GM21381 (cell line): ENCODE data around the gene FNIP2.
"Not testable (repeated sequence)": the region's sequence is repeated elsewhere in the genome, so short reads cannot be mapped to it uniquely, and the experiment has no call there.

Experiments used
- ATAC-seq: cut with Tn5 transposase; IDR thresholded peaks from one replicate; pipeline ENCODE4 v1.9.1; 2021; ENCODE audit warnings: mild to moderate bottlenecking, moderate library complexity; ENCODE audit not compliant: unreplicated experiment

FNIP2 gene

GRCh38 chr4:158812543-158812942 lies 43.7 kb downstream of the FNIP2 start:
- no peak for ATAC-seq

DNA sequence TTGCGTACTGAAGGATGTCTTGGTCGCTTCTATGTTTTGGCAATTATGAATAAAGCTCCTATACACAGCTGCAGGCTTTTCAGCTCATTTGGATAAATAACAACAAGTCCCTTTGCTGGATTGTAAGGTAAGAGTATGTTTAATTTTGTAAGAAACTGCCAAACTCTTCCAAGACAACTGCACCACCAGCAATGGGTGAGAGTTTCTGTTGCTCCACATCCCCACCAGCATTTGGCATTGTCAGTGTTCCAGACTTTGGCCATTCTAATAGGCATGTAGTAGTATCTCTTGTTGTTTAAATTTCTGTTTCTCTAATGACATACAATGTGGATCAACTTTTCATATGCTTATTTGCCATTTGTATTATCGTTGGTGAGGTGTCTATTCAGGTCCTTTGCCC lies 44.3 kb downstream of the FNIP2 start:
- ATAC-seq, result no peak

DNA sequence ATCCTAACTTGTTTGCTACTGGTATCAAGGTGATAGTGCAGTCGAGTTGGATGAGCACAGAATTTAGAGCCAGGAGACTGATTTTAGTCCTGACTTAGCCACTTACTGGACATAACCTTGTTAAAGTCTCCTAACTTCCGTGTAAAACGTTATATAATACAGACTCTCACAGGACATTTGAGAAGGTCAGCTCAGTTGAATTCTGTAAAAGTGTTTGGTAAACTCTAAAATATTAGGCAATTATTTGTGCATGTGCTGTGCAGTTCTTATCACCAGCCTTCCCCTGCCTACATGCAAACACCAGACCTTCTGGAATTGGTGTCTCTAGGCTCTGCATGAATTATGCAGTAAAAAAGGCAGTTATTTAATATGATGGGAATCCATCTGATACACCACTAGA lies 45.4 kb downstream of the FNIP2 start:
- ATAC-seq, result no peak

- no peak for ATAC-seq
Observed at GRCh38 chr4:158814636-158815330, 46.0 kb downstream of the FNIP2 start.

DNA sequence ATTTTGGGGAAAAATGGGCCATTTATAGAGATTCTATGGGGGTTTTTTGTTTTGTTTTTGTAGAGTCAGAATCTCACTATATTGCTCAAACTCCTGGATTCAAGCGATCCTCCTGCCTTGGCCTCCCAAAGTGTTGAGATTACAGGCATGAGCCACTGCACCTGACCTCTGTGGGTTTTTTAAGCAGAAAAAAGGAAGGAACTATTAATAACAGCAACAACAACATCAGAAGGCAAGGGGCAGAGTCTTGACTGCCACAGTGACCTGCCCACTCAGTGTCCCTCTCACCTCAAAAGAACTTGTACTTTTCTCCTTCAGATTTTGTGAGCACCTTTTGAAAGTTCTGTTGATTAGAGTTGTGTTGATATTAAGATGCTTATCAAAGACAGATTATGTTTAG lies 48.1 kb downstream of the FNIP2 start:
- peak; percentile 36 for ATAC-seq

DNA sequence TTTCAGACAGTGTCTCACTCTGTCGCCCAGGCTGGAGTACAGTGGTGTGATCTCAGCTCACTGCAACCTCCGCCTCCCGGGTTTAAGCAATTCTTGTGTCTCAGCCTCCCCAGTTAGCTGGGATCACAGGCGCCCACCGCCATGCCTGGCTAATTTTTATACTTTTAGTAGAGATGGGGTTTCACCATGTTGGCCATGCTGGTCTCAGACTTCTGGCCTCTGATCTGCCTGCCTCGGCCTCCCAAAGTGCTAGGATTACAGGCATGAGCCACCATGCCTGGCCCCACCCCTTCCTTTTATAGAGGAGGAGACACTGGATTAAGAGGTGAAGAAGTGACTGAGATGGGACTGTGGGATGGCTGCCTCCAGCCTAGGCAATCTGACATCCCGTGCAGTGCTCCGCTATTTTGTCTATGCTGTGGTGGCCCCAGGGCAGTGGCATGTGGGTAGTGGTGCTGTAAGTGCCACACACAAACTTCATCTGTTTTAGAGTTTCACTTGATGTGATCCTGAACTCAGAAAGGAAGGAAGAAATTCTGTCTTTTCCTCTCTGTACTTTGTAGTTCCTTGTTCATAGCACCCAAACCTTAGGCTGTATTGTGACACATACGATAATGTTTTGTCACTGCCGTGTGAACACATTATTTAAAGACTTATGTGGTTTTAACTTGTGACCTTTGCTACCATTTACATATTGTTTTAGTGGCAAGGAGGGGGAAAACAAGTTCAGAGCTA lies 48.9 kb downstream of the FNIP2 start:
- peak; percentile 56 for ATAC-seq

DNA sequence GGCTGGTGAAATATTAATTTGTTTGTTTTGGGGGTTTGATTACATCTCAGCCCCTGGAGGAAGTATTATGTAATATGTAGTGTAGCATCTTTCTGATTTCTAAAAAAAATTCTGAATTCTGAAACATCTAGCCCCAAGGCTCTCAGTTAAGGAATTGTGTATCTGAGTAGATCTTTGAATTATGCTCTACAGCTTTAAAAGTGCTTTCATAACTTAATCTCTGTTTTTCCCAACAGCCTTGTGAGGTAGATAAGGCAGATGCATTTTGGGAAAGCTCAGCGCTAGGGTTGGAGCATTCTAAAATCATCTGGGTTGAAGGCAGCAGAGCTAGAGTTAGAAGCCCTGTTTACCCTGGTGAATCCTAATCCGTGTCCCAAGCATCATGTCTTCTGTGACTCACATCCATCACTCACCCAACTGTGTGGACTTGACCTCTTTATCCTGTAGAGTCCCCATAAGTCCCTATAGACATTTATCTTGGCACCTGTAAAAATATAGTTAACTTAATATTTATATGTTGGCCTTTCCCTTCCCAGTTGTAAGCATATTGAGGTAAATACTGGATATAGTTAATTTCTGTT lies 49.8 kb downstream of the FNIP2 start:
- ATAC-seq, result no peak

GRCh38 chr4:158819942-158820786 lies 51.3 kb downstream of the FNIP2 start:
- ATAC-seq, result no peak

DNA sequence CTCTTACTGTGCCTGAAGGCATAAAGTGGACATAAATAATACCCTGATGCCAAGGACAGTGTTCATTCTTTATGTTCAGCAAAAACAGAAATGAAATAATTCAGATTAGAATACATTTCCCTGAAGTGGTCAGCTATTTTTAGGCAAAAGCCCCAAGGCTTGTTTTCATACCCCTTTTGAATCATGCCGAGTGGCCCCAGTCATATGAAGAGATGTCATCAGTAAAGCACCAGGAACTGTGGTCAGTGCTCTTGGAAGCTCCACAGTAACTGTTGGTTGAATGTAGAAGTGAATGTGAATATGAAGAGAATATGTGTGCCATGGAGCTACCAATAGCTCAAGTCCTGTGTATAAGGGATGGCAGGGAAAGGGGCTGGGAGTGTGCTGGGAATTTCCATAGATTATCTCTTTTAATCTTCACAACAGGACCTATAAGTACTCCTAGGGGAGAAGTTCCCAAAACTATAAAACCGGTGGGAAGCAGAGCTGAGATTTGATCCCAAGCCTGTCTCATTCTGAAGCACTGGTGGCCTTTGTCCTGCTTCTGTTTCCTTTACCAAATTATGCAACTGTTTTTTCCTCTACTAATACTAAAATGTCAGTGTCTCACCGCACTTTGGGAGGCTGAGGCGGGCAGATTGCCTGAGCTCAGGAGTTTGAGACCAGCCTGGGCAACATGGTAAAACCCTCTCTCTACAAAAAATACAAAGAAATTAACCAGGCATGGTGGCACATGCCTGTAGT lies 52.6 kb downstream of the FNIP2 start:
- peak; percentile 35 for ATAC-seq

- no peak for ATAC-seq
Observed at GRCh38 chr4:158822348-158822747, 53.5 kb downstream of the FNIP2 start.

DNA sequence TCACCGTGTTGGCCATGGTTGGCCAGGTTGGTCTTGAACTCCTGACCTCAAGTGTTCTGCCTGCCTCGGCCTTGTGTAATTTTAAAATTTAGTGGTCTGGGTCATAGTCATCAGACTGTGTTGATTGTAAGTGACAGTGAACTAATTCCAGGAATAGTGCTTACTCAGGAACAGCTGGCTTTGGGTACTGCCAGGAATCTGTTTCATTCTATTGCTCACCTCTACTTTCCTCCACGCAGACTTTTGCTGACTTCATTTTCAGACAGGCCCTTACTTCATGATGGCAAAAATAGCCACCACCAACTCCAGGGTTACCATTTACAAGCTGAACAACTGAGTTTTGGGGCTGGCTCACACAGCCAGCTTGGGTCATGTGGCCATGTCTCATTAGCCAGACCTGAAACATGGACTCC lies 54.6 kb downstream of the FNIP2 start:
- no peak for ATAC-seq

DNA sequence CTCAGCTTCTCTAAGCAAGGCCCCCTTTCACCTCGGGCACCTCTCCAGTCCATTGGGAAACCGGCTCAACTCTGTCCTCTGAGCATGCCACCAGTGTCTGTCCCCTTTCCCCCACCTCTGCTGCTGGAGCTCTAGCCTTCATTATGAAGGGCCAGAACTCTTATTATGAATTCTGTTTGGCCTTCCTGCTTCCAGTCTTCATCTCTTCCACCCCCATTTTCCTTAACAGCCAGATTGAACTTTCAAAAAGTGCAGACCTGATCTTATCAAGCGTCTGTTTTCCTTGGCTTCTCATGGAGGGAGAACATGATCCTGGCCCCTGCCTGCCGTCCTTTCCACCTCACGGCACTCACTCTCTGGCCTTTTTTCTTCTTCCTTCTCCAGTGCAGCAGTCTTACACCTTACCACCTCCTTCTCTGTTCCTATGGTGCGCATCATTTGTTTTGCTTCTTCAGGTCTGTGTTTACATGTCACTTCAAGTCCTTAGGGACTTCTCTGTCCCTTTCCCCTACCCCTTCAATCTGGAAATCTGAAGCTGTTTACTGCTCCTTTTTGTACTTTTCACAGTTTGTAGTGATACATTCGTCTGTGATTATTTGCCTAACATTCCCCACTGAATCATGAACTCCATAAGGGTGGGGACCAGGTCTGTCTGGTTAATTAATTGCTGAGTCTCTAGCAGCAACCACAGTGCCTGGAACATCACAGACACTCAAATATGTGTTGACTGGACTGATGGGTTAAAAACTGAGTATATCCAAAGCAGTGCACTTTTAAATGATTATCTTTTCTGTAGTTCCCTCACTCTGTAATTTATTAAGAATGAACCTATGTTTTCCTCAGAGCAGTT lies 55.8 kb downstream of the FNIP2 start:
- ATAC-seq, result no peak

DNA sequence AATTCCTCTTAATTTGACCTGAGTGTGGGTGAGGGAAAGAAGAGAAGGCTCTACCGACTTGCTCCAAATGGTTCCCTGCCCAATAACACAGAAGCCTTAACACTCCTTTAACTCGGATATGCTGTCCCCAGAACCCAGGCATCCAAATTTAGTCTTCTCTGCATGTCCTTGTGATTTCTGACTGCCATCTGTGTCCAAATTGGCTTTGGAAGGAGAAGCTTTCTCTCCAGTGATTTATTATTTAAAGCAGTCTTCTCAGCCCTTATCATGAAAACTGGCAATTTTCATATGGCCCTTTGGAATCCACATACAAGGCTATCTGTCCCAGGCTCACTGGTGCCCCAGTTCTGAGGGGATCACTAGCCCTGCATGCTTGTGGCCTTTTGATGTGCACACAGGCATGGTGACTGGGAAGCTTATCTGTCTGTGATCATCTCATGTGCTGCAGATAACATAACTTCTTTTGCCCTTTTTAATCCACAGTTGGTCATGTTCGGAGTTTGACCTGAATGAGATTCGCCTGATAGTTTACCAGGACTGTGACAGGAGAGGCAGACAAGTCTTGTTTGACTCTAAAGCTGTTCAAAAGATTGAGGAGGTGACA lies 56.7 kb downstream of the FNIP2 start:
- no peak for ATAC-seq

- peak; percentile 61 for ATAC-seq
Observed at GRCh38 chr4:158826057-158826456, 57.2 kb downstream of the FNIP2 start.

DNA sequence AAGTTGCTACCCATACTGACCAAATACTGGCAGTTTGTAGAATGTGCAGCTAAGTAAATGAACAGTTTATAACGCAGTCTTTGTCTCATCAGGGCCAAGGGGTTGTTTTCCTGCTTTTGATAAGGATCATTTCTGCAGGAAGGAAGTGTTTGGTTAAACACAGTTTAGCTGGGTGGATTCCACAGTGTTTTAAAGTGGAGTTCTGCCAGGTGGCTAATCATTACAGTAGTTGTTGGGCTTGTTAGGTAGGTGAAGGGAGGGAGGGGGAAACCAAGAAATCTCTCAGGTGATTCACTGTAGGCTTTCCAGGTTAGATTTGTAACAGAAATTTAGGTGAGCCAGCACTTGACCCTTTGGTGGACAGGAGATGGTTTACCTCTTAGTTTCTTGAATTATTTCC lies 58.1 kb downstream of the FNIP2 start:
- peak; percentile 43 for ATAC-seq

GRCh38 chr4:158827543-158827981 lies 58.7 kb downstream of the FNIP2 start:
- ATAC-seq, result no peak

DNA sequence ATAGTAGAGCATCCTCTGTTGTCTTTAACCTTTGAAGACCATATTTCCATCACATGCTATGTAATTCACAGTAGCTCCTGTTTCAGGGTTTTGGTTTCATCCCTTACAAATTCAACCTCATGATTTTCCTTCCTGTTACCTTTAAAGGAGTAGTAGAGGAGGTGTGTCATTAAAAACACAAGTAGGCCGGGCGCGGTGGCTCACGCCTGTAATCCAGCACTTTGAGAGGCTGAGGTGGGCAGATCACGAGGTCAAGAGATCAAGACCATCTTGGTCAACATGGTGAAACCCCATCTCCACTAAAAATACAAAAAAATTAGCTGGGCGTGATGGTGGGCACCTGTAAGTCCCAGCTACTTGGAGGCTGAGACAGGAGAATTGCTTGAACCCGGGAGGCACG lies 59.3 kb downstream of the FNIP2 start:
- ATAC-seq, result not testable (repeated sequence)

DNA sequence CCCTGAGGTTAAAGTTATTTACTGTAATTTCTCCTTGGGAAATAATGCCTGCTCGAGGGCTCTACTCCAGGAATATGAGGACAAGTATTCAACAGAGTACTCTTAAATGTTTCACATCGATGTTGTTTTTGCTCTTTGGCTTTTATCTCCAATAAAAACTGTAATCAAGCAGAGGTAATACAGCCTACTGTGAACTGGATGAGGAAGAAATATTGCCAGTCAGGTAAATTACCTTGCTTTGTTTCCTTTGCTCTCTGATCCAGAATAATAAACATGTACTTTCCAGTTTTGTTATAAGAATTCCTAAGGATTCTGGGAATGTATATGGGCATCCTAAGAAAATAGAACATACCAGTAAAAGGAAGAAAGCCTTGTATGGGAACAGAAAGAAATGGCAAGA lies 60.4 kb downstream of the FNIP2 start:
- no peak for ATAC-seq

DNA sequence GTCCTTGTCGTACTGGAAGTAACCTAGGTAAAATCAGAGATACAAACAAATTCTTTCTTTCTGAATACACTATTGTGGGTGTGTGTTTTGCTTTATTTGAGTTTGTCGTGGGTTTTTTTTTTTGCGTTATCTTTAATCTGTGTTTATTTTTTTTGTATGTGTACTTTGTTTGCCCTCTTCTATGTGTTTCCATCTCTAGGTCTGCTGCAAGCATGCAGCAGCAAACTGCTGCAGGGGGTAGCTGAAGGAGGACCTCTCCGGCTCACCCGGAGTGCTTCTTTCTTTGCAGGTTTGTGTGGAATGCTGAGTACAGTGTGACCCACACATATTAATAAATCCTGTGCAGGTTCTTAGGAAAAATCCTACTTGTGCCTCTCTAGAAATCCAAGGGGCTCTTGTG lies 64.8 kb downstream of the FNIP2 start:
- no peak for ATAC-seq
